CD8-positive, alpha-beta memory T cell (primary cell): ENCODE measurements around the gene GRIP1. TPM values are rescaled to one million over a fixed set of nuclear protein-coding genes. Genes with fewer than 3 reads are reported as not detected.

ENCODE experiments used
- CTCF ChIA-PET: fragments of 350-600 bp; sonication (Branson Sonifier 250); formaldehyde crosslinking; loops from one replicate; lab custom pipeline; 2021; ENCODE audit warnings: antibody characterized with exemption; lab: Charles Lee
- POLR2A ChIA-PET: fragments of 350-600 bp; sonication (Branson Sonifier 250); formaldehyde crosslinking; loops from one replicate; lab custom pipeline; 2021; ENCODE audit warnings: antibody characterized with exemption; lab: Charles Lee
- DNase-seq, 5 donors: peaks; one replicate each; pipeline versions ENCODE4 v3.0.0 to v3.0.0-alpha.2; 2020 to 2022; ENCODE audit warnings: mixed read lengths in 1 of 5
- H3K27ac ChIP-seq: one replicate; pipeline ENCODE4 v1.7.0; 2013; ENCODE audit warnings: low read depth, mild to moderate bottlenecking, low read length, moderate library complexity
- H3K27me3 ChIP-seq: 2 replicates; pipeline ENCODE4 v1.7.0; 2013; ENCODE audit warnings: low read length, mild to moderate bottlenecking; ENCODE audit not compliant: insufficient read depth, poor library complexity, severe bottlenecking
- H3K36me3 ChIP-seq: 2 replicates; pipeline ENCODE4 v1.7.0; 2013; ENCODE audit warnings: mild to moderate bottlenecking, low read length, moderate library complexity; ENCODE audit not compliant: insufficient read depth
- H3K4me1 ChIP-seq: 2 replicates; pipeline ENCODE4 v1.7.0; 2013; ENCODE audit warnings: mild to moderate bottlenecking, low read length, moderate library complexity; ENCODE audit not compliant: insufficient read depth
- H3K4me3 ChIP-seq: 2 replicates; pipeline ENCODE4 v1.7.0; 2013; ENCODE audit warnings: mild to moderate bottlenecking, low read length
- H3K9me3 ChIP-seq: 2 replicates; pipeline ENCODE4 v1.7.0; 2013; ENCODE audit warnings: mild to moderate bottlenecking, low read length
- H3K27ac Mint-ChIP-seq, 8 donors: one replicate each; pipeline ENCODE4 v1.8.0; 2020 to 2021; ENCODE audit warnings: mixed read lengths in 8 of 8, mild to moderate bottlenecking in 6 of 8, inconsistent platforms in 3 of 8, moderate library complexity in 3 of 8
- H3K27me3 Mint-ChIP-seq, 2 donors: one replicate each; pipeline ENCODE4 v1.8.0; 2020 to 2021; ENCODE audit warnings: mixed read lengths in 2 of 2, mild to moderate bottlenecking in 1 of 2, moderate library complexity in 1 of 2
- H3K36me3 Mint-ChIP-seq, 3 donors: one replicate each; pipeline ENCODE4 v1.8.0; 2020 to 2021; ENCODE audit warnings: mixed read lengths in 3 of 3, inconsistent platforms in 1 of 3, mild to moderate bottlenecking in 1 of 3
- H3K4me1 Mint-ChIP-seq, 3 donors: one replicate each; pipeline ENCODE4 v1.8.0; 2020 to 2021; ENCODE audit warnings: mixed read lengths in 3 of 3, inconsistent platforms in 1 of 3, mild to moderate bottlenecking in 1 of 3
- H3K4me3 Mint-ChIP-seq, 7 donors: one replicate each; pipeline ENCODE4 v1.8.0; 2020 to 2021; ENCODE audit warnings: mixed read lengths in 7 of 7, mild to moderate bottlenecking in 6 of 7, moderate library complexity in 4 of 7, inconsistent platforms in 2 of 7
- H3K9me3 Mint-ChIP-seq, 5 donors: one replicate each; pipeline ENCODE4 v1.8.0; 2020 to 2022; ENCODE audit warnings: mixed read lengths in 5 of 5, mild to moderate bottlenecking in 3 of 5, moderate library complexity in 2 of 5, inconsistent platforms in 1 of 5
- polyA plus RNA-seq: library from polyadenylated mRNA; unstranded; fragments of 300-500 nt; fragmentation: Illumina TruSeq; gene quantifications from one replicate; pipeline ENCODE4 v1.2.3, GENCODE V29; 2021
- total RNA-seq, 2 experiments: library from RNA; stranded (reverse); gene quantifications; one replicate each; pipeline ENCODE4 v1.2.3, GENCODE V29; 2021

The GRIP1 gene
- total and polyA plus RNA-seq, 3 experiments from 2014 or later, result 0.31 to 1.5 (median 1.3) TPM

GRCh38 chr12:66297923-66298322 is 381.0 kb downstream of the GRIP1 start:
- ChIA-PET CTCF (no interaction called here), POLR2A (no interaction called here)
- no peak overlapping the region for H3K27ac Mint-ChIP-seq
- peaks cover 0 to 8% (median 0%) of the 10 kb centered on the region in 3 donors for H3K36me3 Mint-ChIP-seq
- no peak overlapping the region for H3K4me3 Mint-ChIP-seq
- peaks cover 26 to 45% (median 40%) of the 10 kb centered on the region in 3 donors for H3K4me1 Mint-ChIP-seq
- Histone ChIP-seq H3K36me3 (no peaks in the 10 kb centered on the region), H3K27ac (no peak overlapping the region), H3K9me3 (no peaks in the 10 kb centered on the region), H3K4me1 (peaks cover 19% of the 10 kb centered on the region), H3K4me3 (no peak overlapping the region), H3K27me3 (no peaks in the 10 kb centered on the region)
- H3K27me3 Mint-ChIP-seq, result peaks cover 0 to 3% of the 10 kb centered on the region in 2 donors
- peaks cover 0 to 2% (median 0%) of the 10 kb centered on the region in 5 donors for H3K9me3 Mint-ChIP-seq
- DNase-seq, result no peak
